RWPE2 (cell line): ENCODE measurements around the gene GPC2.
A peak's percentile ranks its signal among the peaks of the same experiment; 100 is the strongest.

ENCODE experiments used
- ATAC-seq: fragments of 200-7000 bp; cut with Tn5 transposase; 3 replicates; pipeline ENCODE4 v1.9.1; 2021; ENCODE audit warnings: low read depth
- DNase-seq: peaks from one replicate; pipeline ENCODE4 v3.0.0-alpha.2; 2020; ENCODE audit warnings: low spot score
- H3K27ac ChIP-seq: fragments of 450-650 bp; 2 replicates; pipeline ENCODE4 v1.5.1; 2017; ENCODE audit warnings: mild to moderate bottlenecking; ENCODE audit not compliant: poor library complexity, severe bottlenecking
- H3K27me3 ChIP-seq: fragments of 250-450 bp; sonication (Bioruptor Pico); 2 replicates; pipeline ENCODE4 v1.5.1; 2021; ENCODE audit warnings: mild to moderate bottlenecking, moderate library complexity; ENCODE audit not compliant: insufficient read depth, poor library complexity, severe bottlenecking
- H3K36me3 ChIP-seq: fragments of 250-450 bp; sonication (Bioruptor Pico); 2 replicates; pipeline ENCODE4 v1.5.1; 2020; ENCODE audit warnings: low read depth, mild to moderate bottlenecking, moderate library complexity
- H3K4me1 ChIP-seq: fragments of 250-450 bp; sonication (Bioruptor Pico); 2 replicates; pipeline ENCODE4 v1.5.1; 2021; ENCODE audit warnings: mild to moderate bottlenecking, moderate library complexity; ENCODE audit not compliant: insufficient read depth, poor library complexity, severe bottlenecking
- H3K4me3 ChIP-seq: fragments of 250-450 bp; sonication (Bioruptor Pico); 2 replicates; pipeline ENCODE4 v1.5.1; 2021; ENCODE audit warnings: mild to moderate bottlenecking, moderate library complexity; ENCODE audit not compliant: severe bottlenecking
- H3K9me3 ChIP-seq: fragments of 250-450 bp; sonication (Bioruptor Pico); 2 replicates; pipeline ENCODE4 v1.5.1; 2021; ENCODE audit warnings: mild to moderate bottlenecking, moderate library complexity; ENCODE audit not compliant: severe bottlenecking
- CTCF ChIP-seq: fragments of 450-650 bp; IDR thresholded peaks from one replicate; pipeline ENCODE4 v1.5.1; 2017; ENCODE audit warnings: mild to moderate bottlenecking, moderate library complexity; ENCODE audit not compliant: poor library complexity, severe bottlenecking

The GPC2 gene

GRCh38 chr7:100154651-100155491 is 22.3 kb downstream of the GPC2 start:
- no peak for DNase-seq
- TF ChIP-seq CTCF = no peak
- no peak overlapping the region for H3K27ac ChIP-seq
- peaks cover 54% of the 10 kb centered on the region for H3K36me3 ChIP-seq
- H3K27me3 ChIP-seq = no peaks in the 10 kb centered on the region
- ATAC-seq = no peak
- no peak overlapping the region for H3K4me3 ChIP-seq
- no peaks in the 10 kb centered on the region for H3K9me3 ChIP-seq
- H3K4me1 ChIP-seq = peaks cover 5% of the 10 kb centered on the region

GRCh38 chr7:100153708-100154535 is 23.3 kb downstream of the GPC2 start:
- H3K36me3 ChIP-seq = peaks cover 59% of the 10 kb centered on the region
- TF ChIP-seq CTCF = no peak
- no peaks in the 10 kb centered on the region for H3K27me3 ChIP-seq
- H3K27ac ChIP-seq = peak overlapping the region; percentile 4
- peaks cover 8% of the 10 kb centered on the region for H3K4me1 ChIP-seq
- no peak for DNase-seq
- no peaks in the 10 kb centered on the region for H3K9me3 ChIP-seq
- no peak overlapping the region for H3K4me3 ChIP-seq
- ATAC-seq = no peak

- no peak overlapping the region for H3K27ac ChIP-seq
- no peak for ATAC-seq
- no peaks in the 10 kb centered on the region for H3K27me3 ChIP-seq
- no peak for DNase-seq
- H3K36me3 ChIP-seq = peaks cover 59% of the 10 kb centered on the region
- no peak overlapping the region for H3K4me3 ChIP-seq
- no peak for TF ChIP-seq CTCF
- H3K4me1 ChIP-seq = peaks cover 8% of the 10 kb centered on the region
- H3K9me3 ChIP-seq = no peaks in the 10 kb centered on the region
Measured at GRCh38 chr7:100152937-100153666, 24.1 kb downstream of the GPC2 start.

- no peaks in the 10 kb centered on the region for H3K27me3 ChIP-seq
- peaks cover 8% of the 10 kb centered on the region for H3K4me1 ChIP-seq
- DNase-seq (no peak), ATAC-seq (no peak)
- no peak overlapping the region for H3K27ac ChIP-seq
- no peak for TF ChIP-seq CTCF
- no peak overlapping the region for H3K4me3 ChIP-seq
- H3K9me3 ChIP-seq = no peaks in the 10 kb centered on the region
- peaks cover 57% of the 10 kb centered on the region for H3K36me3 ChIP-seq
Measured at GRCh38 chr7:100152404-100152803, 24.8 kb downstream of the GPC2 start.
